HepG2 (cell line): ENCODE data around the gene ABHD17B. TPM values are rescaled to one million over a fixed set of nuclear protein-coding genes. Genes with fewer than 3 reads are reported as not detected.

Experiments
- ARNT2 ChIP-seq: sonication (generic); formaldehyde crosslinking; IDR thresholded peaks from 2 replicates; pipeline ENCODE4 v1.8.0; 2022; ENCODE audit warnings: mild to moderate bottlenecking, low read depth, missing genetic modification reagents, moderate library complexity
- BRCA1 ChIP-seq: sonication (generic); formaldehyde crosslinking; IDR thresholded peaks from 2 replicates; pipeline ENCODE4 v1.4.0; 2020; ENCODE audit warnings: missing genetic modification reagents
- BRD4 ChIP-seq: sonication (generic); formaldehyde crosslinking; IDR thresholded peaks from 2 replicates; pipeline ENCODE4 v1.4.0; 2020; ENCODE audit warnings: missing genetic modification reagents
- ELF4 ChIP-seq: sonication (generic); formaldehyde crosslinking; IDR thresholded peaks from 2 replicates; pipeline ENCODE4 v1.5.0; 2020; ENCODE audit warnings: missing genetic modification reagents, mild to moderate bottlenecking, moderate library complexity, borderline replicate concordance
- KDM4B ChIP-seq: sonication (generic); formaldehyde crosslinking; IDR thresholded peaks from 2 replicates; pipeline ENCODE4 v1.4.0; 2020; ENCODE audit warnings: missing genetic modification reagents
- RELA ChIP-seq: sonication (generic); formaldehyde crosslinking; IDR thresholded peaks from 2 replicates; pipeline ENCODE4 v1.4.0; 2020; ENCODE audit warnings: missing genetic modification reagents
- TBX3 ChIP-seq: fragments of 450-650 bp; IDR thresholded peaks from 2 replicates; pipeline ENCODE4 v1.6.1; 2017; ENCODE audit warnings: antibody characterized with exemption, mild to moderate bottlenecking, inconsistent platforms, borderline replicate concordance
- U2AF2 ChIP-seq: fragments of 200-400 bp; formaldehyde crosslinking; IDR thresholded peaks from 2 replicates; pipeline ENCODE4 v1.6.1; 2017; ENCODE audit warnings: low read depth, mild to moderate bottlenecking, low read length
- ZNF282 ChIP-seq: fragments of 450-650 bp; IDR thresholded peaks from 2 replicates; pipeline ENCODE4 v1.6.1; 2018; ENCODE audit not compliant: partially characterized antibody
- ZNF724P ChIP-seq: sonication (generic); formaldehyde crosslinking; IDR thresholded peaks from 2 replicates; pipeline ENCODE4 v1.8.0; 2022; ENCODE audit warnings: missing genetic modification reagents, borderline replicate concordance
- ZNF883 ChIP-seq: sonication (generic); formaldehyde crosslinking; IDR thresholded peaks from 2 replicates; pipeline ENCODE4 v1.5.1; 2020; ENCODE audit warnings: mild to moderate bottlenecking, missing genetic modification reagents; ENCODE audit errors: not compliant biosample characterization
- polyA plus RNA-seq, 8 experiments: library from polyadenylated mRNA; depleted of rRNA in 3 of 8; stranded (reverse) in 7 of 8; unstranded in 1 of 8; fragments of >200 nt; fragmentation: Illumina TruSeq in 4 of 8; extraction: Trizol in 4 of 8; gene quantifications; 2 replicates each; pipeline versions ENCODE4 v1.2.1 to v1.2.3, GENCODE V29; 2011 to 2016; ENCODE audit warnings: low read depth in 4 of 8, missing spikeins in 1 of 8, mixed read lengths in 1 of 8; ENCODE audit not compliant: insufficient read depth in 1 of 8
- total RNA-seq, 5 experiments: library from RNA; depleted of rRNA; stranded (reverse); fragments of >200 nt; fragmentation: Illumina TruSeq; extraction: Trizol; gene quantifications; 2 replicates each; pipeline ENCODE4 v1.2.3, GENCODE V29; 2016; ENCODE audit warnings: low read depth in 1 of 5
- TF ChIP-seq, protein P1 (sequence below): sonication (generic); formaldehyde crosslinking; IDR thresholded peaks from 2 replicates; pipeline ENCODE4 v1.4.0; 2020; ENCODE audit warnings: missing genetic modification reagents
- TF ChIP-seq, protein P2 (sequence below): sonication (generic); formaldehyde crosslinking; IDR thresholded peaks from 2 replicates; pipeline ENCODE4 v1.4.0; 2020; ENCODE audit warnings: mild to moderate bottlenecking, missing genetic modification reagents
- TF ChIP-seq, protein P3 (sequence below): sonication (generic); formaldehyde crosslinking; IDR thresholded peaks from 2 replicates; pipeline ENCODE4 v1.5.1; 2020; ENCODE audit warnings: mild to moderate bottlenecking, moderate library complexity, missing genetic modification reagents
- TF ChIP-seq, protein P4 (sequence below): IDR thresholded peaks from 2 replicates; pipeline ENCODE4 v1.6.1; 2016; ENCODE audit warnings: low read depth, borderline replicate concordance
- TF ChIP-seq, protein P5 (sequence below): sonication (generic); formaldehyde crosslinking; IDR thresholded peaks from 2 replicates; pipeline ENCODE4 v1.4.0; 2020; ENCODE audit warnings: mild to moderate bottlenecking, missing genetic modification reagents
- TF ChIP-seq, protein P6 (sequence below): sonication (generic); formaldehyde crosslinking; IDR thresholded peaks from 2 replicates; pipeline ENCODE4 v1.8.0; 2022; ENCODE audit warnings: mild to moderate bottlenecking, missing genetic modification reagents; ENCODE audit not compliant: insufficient replicate concordance
- TF ChIP-seq, protein P7 (sequence below): sonication (generic); formaldehyde crosslinking; IDR thresholded peaks from 2 replicates; pipeline ENCODE4 v1.4.0; 2020; ENCODE audit warnings: missing genetic modification reagents, borderline replicate concordance
- TF ChIP-seq, protein P8 (sequence below): IDR thresholded peaks from 2 replicates; pipeline ENCODE4 v1.6.1; 2016; ENCODE audit warnings: mild to moderate bottlenecking

The ABHD17B gene
- total and polyA plus RNA-seq, 2 of the 13 experiments (the other 11 are each of a cell fraction or from before 2014, with no cell fraction given): 11.3 to 22.0 TPM

DNA sequence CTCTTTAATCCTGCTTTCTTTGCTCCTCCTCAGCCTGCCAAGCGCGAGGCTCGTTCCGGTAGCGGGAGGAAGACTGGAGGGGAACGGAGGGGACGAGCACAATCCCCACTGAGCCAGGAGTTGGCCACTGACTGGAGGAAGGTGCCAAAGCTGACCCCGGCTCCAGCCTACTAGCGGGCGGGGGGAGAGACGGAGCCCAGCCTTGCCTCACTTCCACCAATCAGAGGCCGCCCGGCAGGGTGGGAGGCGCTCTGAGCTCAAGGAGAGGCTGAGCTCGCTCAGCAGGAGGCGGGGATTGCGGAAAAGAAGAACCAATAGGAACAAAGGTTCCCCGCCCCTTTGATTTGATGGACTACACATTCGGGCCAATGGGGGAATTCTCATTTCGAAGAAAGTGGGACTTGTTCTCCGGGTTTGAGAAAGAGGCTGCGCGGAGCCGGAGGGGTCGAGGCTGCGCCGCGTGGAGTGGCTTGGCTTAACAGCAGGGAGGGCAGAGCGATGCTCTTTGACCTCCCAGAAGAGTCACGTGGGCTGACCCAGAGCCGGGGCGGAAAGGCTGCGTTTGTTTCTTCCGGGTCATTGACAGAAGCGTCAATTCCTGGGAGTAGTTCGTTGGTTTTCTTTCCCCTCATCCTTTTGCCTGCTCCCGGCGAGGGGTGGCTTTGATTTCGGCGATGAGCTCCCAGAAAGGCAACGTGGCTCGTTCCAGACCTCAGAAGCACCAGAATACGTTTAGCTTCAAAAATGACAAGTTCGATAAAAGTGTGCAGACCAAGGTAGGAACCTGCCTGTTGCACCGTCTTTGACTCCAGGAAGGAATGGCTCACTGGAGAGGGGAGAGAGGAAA, at the start of gene ABHD17B, which contains the start of gene C9orf85 (continued):
- TF ChIP-seq, protein P1, sequence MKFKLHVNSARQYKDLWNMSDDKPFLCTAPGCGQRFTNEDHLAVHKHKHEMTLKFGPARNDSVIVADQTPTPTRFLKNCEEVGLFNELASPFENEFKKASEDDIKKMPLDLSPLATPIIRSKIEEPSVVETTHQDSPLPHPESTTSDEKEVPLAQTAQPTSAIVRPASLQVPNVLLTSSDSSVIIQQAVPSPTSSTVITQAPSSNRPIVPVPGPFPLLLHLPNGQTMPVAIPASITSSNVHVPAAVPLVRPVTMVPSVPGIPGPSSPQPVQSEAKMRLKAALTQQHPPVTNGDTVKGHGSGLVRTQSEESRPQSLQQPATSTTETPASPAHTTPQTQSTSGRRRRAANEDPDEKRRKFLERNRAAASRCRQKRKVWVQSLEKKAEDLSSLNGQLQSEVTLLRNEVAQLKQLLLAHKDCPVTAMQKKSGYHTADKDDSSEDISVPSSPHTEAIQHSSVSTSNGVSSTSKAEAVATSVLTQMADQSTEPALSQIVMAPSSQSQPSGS (CRISPR knock-in tag): no peak
- TF ChIP-seq, protein P2, sequence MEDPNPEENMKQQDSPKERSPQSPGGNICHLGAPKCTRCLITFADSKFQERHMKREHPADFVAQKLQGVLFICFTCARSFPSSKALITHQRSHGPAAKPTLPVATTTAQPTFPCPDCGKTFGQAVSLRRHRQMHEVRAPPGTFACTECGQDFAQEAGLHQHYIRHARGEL (CRISPR knock-in tag): no peak
- peak; percentile 61; the same call in 1 of the 2 replicates for TF ChIP-seq TBX3
- TF ChIP-seq, protein P3, sequence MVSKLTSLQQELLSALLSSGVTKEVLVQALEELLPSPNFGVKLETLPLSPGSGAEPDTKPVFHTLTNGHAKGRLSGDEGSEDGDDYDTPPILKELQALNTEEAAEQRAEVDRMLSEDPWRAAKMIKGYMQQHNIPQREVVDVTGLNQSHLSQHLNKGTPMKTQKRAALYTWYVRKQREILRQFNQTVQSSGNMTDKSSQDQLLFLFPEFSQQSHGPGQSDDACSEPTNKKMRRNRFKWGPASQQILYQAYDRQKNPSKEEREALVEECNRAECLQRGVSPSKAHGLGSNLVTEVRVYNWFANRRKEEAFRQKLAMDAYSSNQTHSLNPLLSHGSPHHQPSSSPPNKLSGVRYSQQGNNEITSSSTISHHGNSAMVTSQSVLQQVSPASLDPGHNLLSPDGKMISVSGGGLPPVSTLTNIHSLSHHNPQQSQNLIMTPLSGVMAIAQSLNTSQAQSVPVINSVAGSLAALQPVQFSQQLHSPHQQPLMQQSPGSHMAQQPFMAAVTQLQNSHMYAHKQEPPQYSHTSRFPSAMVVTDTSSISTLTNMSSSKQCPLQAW (CRISPR knock-in tag): peak; percentile 57; the same call in 1 of the 2 replicates
- TF ChIP-seq, protein P4, sequence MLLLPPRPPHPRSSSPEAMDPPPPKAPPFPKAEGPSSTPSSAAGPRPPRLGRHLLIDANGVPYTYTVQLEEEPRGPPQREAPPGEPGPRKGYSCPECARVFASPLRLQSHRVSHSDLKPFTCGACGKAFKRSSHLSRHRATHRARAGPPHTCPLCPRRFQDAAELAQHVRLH (CRISPR knock-in tag): 0 out of 2 replicates have a peak, but pooled peaks have one; percentile 23
- no peak for TF ChIP-seq U2AF2
- TF ChIP-seq, protein P5, sequence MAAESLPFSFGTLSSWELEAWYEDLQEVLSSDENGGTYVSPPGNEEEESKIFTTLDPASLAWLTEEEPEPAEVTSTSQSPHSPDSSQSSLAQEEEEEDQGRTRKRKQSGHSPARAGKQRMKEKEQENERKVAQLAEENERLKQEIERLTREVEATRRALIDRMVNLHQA: 0 out of 2 replicates have a peak, but pooled peaks have one; percentile 27
- TF ChIP-seq, protein P6, sequence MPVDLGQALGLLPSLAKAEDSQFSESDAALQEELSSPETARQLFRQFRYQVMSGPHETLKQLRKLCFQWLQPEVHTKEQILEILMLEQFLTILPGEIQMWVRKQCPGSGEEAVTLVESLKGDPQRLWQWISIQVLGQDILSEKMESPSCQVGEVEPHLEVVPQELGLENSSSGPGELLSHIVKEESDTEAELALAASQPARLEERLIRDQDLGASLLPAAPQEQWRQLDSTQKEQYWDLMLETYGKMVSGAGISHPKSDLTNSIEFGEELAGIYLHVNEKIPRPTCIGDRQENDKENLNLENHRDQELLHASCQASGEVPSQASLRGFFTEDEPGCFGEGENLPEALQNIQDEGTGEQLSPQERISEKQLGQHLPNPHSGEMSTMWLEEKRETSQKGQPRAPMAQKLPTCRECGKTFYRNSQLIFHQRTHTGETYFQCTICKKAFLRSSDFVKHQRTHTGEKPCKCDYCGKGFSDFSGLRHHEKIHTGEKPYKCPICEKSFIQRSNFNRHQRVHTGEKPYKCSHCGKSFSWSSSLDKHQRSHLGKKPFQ: peak; percentile 71
- no peak; the same call in 1 of the 2 replicates for TF ChIP-seq BRD4 (CRISPR knock-in tag)
- no peak for TF ChIP-seq ARNT2
- TF ChIP-seq, protein P7, sequence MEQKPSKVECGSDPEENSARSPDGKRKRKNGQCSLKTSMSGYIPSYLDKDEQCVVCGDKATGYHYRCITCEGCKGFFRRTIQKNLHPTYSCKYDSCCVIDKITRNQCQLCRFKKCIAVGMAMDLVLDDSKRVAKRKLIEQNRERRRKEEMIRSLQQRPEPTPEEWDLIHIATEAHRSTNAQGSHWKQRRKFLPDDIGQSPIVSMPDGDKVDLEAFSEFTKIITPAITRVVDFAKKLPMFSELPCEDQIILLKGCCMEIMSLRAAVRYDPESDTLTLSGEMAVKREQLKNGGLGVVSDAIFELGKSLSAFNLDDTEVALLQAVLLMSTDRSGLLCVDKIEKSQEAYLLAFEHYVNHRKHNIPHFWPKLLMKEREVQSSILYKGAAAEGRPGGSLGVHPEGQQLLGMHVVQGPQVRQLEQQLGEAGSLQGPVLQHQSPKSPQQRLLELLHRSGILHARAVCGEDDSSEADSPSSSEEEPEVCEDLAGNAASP (CRISPR knock-in tag): peak; percentile 54; the same call in 1 of the 2 replicates
- TF ChIP-seq ZNF883: peak; percentile 54
- TF ChIP-seq KDM4B: no peak
- TF ChIP-seq ZNF282: no peak
- TF ChIP-seq RELA: no peak; the same call in none of the 2 replicates
- TF ChIP-seq BRCA1: no peak
- TF ChIP-seq ZNF724P (CRISPR knock-in tag): no peak
- TF ChIP-seq, protein P8, sequence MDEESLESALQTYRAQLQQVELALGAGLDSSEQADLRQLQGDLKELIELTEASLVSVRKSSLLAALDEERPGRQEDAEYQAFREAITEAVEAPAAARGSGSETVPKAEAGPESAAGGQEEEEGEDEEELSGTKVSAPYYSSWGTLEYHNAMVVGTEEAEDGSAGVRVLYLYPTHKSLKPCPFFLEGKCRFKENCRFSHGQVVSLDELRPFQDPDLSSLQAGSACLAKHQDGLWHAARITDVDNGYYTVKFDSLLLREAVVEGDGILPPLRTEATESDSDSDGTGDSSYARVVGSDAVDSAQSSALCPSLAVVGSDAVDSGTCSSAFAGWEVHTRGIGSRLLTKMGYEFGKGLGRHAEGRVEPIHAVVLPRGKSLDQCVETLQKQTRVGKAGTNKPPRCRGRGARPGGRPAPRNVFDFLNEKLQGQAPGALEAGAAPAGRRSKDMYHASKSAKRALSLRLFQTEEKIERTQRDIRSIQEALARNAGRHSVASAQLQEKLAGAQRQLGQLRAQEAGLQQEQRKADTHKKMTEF: peak; percentile 82
- peak; percentile 61; the same call in 1 of the 2 replicates for TF ChIP-seq ELF4 (CRISPR knock-in tag)
